Stimulated activated CD4-positive, alpha-beta T cell treated with anti-CD3 and anti-CD28 coated beads, Interleukin-2, amount 100 ng/mL, for 4 hours (primary cell): ENCODE data around the gene NPDC1.
A peak's percentile ranks its signal among the peaks of the same experiment; 100 is the strongest.
"Not testable (repeated sequence)": the region's sequence is repeated elsewhere in the genome, so short reads cannot be mapped to it uniquely, and the experiment has no call there.

Experiments
- DNase-seq: peaks from one replicate; pipeline ENCODE4 v3.0.0-alpha.2; 2020; ENCODE audit warnings: low read depth

NPDC1 gene

DNA sequence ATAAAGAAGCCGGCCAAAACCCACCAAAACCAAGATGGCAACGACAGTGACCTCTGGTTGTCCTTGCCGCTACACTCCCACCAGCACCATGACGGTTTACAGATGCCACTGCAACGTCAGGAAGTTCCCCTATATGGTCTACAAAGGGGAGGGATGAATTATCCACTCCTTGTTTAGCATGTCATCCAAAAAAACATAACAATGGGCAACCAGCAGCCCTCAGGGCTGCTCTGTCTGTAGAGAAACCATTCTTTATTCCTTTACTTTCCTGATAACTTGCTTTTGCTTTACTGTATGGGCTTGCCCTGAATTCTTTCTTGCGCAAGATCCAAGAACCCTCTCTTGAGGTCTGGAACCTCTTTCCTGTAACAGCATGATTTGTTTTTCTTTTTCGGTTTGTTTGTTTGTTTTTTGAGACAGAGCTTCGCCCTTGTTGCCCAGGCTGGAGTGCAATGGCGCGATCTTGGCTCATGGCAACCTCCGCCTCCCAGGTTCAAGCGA, 29.3 kb upstream of the NPDC1 start:
- DNase-seq = no peak

DNA sequence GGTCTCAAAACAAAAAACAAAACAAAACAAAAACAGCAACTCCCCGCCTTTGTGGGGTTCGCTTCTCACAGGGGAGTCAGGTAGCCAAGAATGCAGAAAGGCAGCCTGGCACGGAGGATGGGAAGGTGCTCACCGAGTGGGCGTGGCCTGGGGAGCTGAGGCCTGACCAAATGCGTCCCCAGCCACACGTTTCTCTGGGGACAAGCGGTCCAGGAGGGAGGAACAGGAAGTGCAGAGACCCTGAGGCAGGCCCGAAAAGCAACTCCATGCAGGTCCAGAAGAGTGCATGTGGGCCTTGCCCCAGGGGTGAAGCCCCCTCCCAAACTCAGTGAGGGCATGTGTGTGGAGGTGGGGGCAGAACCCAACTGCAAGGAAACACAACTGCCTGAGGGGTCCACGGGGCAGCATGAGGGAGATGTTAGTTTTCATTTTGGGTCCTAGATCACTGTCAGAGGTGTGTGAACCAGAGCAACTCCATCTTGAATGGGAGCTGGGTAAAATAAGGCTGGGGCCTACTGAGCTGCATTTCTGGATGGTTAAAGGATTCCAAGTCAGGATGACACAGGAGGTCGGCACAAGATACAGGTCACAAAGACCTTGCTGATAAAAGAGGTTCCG, 28.8 kb upstream of the NPDC1 start:
- no peak for DNase-seq

DNA sequence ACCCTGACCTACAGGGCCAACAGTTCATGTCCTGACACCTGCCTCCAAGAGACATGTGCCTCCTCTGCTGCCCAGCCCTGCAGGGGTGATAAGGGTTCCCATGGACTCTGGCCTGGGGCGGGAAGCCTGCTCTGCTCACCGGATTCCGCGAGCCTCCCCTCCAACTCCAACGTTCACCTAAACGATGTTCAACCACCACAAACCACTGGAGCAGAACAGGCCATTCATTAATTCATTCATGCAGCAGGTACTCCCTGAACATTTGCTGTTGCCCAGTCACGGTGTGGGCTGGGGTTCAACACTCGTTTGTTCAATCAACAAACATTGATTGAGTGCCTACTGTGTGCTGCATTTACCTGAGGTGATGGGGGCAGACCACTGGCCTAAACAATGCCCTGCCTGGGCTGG, 28.0 kb upstream of the NPDC1 start:
- no peak for DNase-seq

DNA sequence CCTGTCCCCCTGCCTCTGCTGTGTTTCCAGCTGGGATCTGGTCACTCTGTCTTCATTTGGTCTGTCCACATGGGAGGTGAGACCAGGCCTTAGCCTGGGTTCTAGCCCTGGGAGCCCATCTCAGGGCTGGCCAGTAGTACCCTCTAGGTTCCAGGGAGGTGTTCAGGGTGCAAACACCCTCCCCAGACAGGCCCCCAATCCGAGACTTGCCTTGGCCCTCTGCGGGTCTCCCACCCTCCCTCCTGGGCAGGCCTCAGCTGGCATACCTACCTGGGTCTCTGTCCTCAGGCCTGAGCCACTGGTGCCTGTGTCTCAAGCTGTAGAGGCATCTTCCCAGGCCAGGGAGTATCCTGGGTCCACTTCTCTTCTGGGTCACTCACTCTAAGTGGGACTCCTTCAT, 25.3 kb upstream of the NPDC1 start:
- DNase-seq = no peak

DNA sequence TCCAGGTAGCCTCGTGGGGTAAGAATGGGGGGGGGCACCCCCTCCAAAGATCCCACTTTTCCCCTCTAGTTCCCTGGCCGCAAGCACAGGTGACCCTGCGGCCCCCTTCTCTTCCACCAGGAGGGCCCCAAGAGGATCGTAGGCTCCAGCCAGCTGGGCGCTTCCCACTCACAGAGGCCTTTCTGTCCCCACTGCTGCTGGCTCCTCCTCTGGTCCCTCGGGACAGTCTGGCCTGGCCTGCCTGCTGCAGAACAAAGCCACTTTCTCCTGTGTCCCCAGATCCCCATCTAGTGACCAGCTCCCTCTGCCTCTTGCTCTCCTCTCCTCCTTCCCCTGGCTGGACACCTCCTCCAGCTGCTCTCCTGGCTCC, 24.9 kb upstream of the NPDC1 start:
- no peak for DNase-seq

DNA sequence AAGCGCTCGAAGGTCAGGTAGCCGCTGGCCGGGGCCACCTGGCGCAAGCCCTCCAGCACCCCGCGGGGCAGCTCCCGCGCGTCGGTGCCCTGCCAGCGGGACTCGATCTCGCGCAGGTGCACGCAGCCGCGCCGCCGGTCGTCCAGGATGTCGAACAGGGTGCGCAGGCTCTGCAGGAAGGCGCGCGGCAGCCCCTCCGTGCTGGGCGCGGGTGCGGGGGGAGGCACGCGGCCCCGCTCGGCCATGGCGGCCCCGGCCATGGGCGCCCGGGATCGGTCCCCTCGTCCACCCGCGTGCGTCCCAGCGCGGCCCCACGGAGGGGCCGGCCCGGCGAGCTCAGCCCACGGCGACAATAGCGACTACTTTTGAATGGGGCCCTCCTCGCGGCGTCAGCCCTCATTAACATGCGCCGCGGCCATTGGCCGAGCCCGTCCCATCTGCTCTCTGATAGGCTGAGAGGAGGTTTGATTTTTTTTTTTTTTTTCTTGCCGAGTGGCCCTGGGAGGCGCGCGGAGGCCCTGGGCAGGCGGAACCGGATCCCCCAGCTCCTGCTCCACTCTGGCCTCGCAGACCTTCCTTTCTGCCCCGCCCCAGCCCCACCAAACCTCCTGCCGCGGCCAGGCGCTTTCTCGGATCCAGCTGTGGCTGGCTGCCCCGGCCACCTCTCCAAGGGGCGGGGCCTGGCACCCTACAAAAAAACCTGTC, 24.4 kb upstream of the NPDC1 start, which contains the start of gene SAPCD2:
Gene SAPCD2, minus strand, starts transcription at position 357 of the 705 bp plus-strand sequence. Its CDS starts 97 bp downstream, at position 260.
- peak; percentile 75 for DNase-seq

DNA sequence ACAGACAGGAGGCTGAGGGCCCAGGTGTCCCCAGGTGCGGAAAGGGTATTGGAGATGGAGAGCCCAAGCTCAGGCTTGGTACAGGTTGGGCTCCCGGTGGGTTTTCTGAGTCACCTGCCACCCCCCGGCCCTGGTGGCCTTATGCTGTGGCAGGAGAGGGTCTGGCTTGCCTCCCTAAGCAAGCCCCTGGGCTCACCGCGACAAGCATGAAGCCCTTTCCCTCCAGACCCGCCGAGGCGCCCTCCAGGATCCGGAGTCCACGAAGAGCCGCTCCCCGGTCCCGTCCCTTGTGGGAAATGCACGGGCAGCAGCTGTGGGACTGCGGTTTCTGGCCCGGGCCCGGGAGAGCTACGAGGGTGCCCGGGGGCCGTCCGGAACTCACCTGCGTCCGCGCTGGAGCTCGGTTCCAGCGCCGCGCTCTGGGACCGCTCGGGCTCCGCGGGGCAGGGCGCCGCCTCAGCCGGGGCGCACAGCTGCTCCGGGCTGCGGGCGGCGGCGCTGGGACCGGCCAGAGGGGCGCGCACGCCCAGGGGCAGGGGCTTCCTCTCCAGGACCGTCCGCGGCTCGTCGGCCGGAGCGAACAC, 23.6 kb upstream of the NPDC1 start:
- DNase-seq = no peak

DNA sequence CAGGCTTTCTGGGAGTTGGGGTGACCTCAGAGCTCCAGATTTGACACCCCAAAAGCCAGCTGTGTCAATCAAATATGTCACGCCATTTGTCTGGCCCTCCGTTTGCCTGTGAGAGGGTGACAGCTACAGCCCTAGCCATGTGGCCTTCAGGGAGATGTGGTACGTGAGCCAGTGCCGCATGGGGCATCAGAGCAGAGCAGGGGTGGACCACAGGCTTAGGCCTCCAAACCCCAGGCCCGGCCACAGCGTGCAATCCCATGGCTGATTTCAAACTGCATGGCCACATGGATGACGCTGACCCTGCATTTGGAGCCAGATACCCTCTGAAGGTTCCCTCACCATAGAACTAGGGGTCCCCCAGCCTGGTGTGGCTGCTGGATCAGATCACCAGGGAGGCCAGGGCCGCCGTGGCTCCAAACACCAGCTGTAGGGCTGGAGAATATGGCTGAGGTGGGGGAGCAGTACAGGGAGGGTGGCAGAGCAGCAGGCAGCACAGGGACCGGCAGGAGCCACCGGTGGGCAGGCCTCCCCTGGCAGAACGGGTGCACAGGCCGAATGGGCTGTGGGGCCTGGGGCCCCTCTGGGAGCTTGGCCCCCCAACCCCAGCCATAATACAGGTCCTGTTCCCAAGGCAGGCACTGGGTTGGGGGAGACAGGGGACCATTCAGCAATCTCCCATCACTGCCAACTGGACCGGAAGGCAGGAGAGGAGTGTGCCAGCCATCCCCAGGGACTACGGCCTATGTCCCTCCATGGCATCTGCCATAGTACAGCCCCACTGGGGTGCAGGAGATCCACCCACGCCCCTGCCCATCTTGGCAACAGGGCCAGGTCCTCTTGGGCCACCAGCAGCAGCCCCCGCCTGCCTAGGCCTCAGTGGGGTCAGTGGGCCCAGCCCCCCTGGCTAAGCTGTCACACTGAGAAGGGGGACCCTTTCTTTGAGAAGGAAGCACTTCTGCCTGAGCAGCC, 22.8 kb upstream of the NPDC1 start:
- DNase-seq = no peak

DNA sequence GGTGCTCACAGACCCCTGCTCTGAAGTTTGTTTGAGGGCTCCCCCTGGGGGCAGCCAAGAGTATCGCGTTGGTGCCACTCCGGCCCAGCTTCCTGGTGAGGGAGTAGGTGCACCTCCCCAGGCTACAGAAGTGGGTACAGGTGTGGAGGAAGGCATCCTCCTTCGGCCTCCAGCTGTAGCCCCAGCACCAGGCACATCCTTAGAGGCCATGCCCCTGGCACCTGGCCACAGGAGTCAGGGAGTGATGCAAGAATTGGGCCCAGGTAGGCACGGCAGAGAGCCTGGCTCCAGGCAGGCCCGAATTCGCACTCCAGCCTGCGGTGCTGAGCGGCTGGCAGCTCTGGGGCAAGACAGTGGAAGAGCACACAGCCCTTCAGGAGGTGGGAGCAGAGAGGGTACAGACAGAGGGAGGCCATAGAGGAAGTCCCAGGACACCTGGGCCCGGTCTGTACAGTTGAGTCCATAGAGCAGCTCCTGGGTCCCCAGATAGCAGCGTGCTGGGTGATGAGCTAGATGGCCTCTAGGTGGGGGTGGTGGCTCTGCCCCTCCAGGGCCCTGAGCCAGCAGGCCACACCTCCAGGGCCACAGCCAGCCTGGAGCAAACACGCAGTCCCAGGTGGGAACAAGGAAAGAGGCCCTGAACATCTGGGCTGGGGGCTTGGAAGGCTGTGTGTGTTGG, 22.0 kb upstream of the NPDC1 start:
- DNase-seq = peak; percentile 78

DNA sequence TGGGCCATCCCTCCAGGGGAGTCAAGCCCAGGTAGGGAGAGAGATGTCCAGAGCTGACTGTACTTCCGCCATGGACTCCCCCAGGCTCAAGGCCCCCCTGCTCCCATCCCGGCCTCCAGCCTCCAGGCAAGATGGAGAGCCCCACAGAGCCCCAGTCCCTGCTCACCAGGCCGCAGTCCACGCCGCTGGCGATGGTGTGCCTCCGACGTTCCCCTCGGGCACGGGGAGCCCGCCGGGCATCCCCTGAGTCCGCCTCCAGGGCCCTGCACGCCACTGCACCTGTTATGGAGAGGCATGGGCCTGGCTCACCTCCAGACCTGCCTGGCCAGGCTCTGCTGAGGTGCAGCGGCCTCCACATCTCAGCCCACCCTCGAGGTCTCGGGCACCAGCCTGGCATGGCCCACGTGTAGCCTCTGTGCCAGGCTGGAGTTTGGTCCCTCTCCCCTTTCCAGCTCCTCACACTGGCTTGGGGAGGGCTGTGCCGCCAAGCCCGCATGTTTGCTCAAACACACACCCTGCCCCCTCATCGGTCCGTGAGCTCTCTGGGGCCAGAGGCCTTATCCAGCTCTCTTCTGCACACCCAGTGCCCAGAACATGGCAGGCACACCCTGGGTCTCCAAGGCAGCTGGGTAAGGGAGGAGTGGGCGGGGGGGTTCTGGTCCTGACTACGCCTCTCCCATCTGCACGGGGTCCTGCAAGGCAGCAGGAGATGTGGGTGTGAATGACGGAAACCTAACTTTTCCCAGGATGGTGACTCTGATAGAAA, 20.3 kb upstream of the NPDC1 start:
- no peak for DNase-seq

DNA sequence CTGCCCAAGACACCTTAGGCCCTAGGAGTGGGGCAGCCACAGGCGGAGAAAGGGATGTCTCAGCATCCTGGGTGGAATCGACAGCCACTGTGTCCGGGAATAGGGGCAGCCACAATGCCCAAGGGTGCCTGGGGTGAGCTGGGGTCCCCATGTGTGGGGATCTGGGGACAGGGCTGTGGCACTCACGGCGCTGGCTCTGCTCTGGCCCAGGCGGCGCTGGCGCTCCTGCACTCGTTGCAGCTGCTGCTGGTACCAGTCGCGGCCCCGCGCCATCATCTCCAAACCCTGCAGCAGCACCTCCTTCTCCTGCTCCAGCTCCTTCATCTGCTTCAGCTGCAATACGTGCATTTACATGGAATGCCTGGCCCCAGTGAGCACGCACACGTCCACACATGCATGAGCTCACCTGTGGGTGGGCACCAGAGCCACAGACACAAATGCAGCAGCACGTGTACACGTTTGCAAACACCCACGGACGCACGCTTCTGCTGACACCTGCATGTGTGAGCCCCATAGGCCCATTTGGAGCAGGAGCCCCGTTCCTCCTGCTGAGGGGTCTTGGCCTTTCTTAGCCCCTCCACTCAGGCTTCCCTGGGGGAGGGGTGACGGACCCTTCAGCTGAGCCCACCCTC, 19.5 kb upstream of the NPDC1 start:
- DNase-seq = no peak

DNA sequence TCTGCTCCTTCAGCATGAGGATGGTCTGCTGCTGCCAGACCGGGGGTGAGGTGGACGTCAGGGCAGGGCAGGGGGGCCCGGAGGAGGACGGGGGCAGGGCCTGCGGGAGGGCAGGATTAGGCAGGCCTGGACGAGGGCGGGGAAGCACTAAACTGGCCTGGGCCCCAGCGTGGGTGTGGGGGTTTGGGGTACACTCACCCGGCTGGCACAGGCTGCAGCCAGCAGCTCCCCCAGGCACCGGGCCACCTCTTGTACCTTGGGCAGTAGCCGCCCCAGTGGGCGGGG, 18.8 kb upstream of the NPDC1 start:
- no peak for DNase-seq

DNA sequence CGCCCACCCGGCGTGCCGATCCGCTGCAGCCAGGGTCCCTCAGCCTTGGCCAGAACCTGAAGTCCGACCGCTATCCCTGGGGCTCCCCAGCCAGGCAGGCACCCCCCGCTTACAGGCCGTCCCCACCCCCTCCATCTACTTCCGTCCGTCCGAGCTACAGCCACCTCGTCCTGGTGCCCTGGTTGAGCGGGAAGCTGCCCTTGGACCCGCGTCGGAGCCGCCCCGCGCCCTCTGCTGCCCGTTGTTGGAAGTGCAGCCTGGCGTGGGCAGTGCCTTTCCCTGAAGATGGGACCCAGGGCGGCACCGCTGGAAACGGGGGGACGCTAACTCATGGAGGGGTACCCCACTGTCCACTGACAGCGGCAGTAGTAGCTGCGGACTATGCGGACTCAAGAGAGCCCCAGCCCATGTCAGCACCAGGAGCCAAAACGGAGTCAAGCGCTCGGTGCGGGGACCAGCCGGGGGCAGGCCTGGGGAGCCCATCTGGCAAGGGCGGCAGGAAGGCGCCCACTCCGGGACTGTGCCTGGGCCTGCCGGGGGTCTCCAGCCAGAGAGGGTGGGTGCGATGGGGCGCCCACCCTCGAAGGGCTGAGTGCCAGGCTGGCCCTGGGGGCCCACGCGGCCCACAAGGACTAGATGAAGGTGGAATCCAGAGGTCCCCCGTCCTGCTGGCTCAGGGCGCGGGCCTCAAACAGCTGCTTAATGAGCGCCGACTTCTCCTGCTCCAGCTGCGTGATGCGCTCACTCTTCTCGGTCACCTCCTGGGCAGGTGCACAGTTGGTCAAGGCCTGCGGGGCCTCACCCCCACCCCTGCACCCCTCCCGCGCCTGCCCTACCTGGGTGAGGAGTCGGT, 18.3 kb upstream of the NPDC1 start:
- DNase-seq = peak; percentile 35

DNA sequence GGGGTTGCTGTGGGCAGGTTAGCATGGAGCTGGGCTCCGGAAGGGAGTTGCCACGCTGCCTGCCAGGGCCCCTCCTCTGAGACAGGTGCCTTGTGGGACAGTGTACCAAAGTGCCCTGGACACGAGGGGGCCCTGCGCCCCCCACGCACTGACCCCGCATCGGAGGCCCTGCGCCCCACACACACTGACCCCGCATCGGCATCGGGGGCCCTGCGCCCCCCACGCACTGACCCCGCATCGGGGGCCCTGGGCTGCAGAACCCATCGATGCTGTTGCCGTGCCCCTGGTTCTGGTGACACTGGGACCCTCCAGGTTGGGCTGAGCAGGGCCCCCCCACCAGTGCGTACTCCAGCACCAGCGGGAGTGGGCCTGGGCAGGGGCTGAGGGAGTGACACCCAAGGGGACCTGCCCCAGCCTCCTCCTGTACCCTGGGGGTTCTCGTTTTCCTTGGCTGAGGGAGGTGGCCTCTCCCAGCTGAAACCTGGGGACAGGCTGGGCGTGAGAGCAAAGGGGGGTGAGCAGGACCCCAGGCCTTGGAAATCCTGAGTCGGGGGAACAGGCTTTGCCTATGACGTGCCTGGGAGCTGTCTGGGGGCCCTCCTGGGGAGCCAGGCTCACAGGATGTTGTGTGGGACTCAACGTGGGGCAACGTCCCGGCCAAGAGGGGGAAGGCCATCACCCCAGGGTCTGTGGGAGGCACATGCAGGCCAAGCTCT, 17.5 kb upstream of the NPDC1 start:
- no peak for DNase-seq

DNA sequence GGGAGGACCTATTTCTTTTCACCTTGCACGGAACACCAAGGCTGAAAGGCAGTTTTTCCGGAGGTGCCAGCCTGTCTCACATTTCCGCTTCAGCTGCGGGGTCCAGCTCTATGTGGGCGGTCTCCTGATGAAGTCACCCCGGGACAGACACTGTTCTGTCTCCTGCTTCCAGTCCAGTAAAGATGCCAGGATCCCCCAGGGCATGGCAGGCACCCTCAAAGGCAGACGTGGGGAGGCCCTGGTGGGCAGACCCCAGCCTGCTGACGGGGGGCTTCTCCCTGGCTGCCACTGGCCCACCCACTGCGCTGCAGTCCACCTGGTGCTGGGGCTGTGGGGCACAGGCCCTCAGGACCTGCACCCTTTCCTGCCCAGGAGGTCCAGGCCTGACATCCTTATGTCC, 16.8 kb upstream of the NPDC1 start:
- DNase-seq = not testable (repeated sequence)

DNA sequence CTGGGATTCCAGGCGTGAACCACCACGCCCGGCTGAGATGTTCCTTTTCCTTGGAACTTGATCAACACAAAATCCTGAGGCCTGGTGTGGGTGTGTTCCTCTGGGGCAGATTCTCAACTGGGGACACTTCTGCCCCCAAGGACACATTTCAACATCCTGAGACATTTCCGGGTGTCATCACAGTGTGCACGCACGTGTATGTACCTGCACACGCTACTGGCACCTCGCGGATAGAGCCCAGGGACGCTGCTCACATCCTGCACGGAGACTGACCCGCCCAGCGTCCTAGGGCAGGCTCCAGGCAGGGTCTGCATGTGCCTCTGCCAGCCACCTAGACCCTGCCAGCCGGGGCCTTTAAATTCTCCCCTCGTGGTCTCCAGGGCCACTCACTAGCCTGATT, 16.4 kb upstream of the NPDC1 start:
- DNase-seq = no peak

DNA sequence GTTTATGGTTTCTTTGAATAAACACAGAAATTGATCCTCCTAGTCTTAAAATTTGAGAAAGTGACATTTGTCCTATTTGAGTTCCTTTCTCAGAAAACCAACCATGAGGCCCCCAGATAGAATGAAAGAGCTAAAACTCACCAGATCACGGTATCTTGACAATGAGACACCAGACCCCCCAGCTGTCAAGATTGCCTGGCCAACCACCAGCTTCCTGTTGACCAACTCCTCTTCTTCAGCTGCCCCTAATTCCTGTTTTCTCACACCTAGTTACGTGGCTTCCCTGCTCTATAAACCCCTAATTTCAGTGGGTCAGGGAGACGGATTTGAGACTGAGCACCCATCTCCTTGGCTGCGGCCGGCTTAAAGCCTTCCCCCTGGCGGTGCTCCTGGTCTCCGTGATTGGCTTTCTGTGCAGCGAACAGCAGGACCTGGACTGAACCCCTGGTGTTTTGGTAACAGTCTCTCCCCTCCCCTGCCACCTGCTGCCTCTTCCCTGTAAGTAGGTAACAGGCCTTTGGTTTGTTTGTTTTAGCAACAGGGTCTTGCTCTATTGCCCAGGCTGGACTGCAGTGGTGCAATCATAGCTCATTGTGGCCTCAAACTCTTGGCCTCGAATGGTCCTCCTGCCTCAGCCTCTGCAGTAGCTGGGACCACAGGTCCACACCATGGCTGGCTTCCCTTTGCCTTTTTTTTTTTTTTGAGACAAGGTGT, 12.7 kb upstream of the NPDC1 start:
- no peak for DNase-seq

DNA sequence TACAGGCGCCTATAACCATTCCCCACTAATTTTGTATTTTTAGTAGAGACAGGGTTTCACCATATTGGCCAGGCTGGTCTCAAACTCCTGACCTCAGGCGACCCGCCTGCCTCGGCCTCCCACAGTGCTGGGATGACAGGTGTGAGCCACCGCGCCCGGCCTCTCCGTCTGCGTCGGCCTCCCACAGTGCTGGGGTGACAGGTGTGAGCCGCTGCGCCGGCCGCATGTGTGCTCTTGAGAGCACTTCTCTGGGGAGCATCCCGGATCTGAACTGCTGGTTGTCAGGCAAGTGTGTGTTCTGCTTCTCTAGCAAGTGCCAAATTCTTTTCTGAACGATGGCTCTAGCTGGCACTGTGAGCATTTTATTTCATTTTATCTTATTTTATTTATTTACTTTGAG, 11.6 kb upstream of the NPDC1 start:
- DNase-seq = no peak
